Heart left ventricle (tissue), 13 donors: ENCODE results near the gene ATP2B1.

ENCODE experiments used
- POLR2A ChIP-seq, 2 donors: fragments of 450-650 bp; IDR thresholded peaks; one replicate each; pipeline ENCODE4 v1.6.1; 2017; ENCODE audit warnings: antibody characterized with exemption in 2 of 2, mild to moderate bottlenecking in 2 of 2, moderate library complexity in 2 of 2
- TF ChIP-seq, protein P1 (sequence below), 12 donors: fragments of 200-600 bp; sonication (generic) in 4 of 12; IDR thresholded peaks; one replicate each; pipeline versions ENCODE4 v1.5.0 to v1.8.0; 2018 to 2022; ENCODE audit warnings: antibody characterized with exemption in 12 of 12, mild to moderate bottlenecking in 5 of 12
- donor health status: ischemic (EF 13 %, LVEDD 7.1; RV severe dilation, severe dysfunction).
- donor health status: DM: no; HTN: yes; CAD: no.
- donor health status: DM: no; HTN: no; CAD: no.
- donor health status: ischemic (EF 25% LVEDD 6.9; RV normal size, moderate dysfunction).
- donor health status: ischemic (EF 25% LVEDD 5.7; RV mildly dilated, moderate dysfunction).
- donor health status: ischemic (EF 35%, LVEDD 5.7; RV mildly dilated, moderate dysfunction).
- donor health status: nonischemic (EF 11% LVEDD 7.7; RV severe dilation, severe dysfunction).
- donor health status: DM: yes; HTN: yes; CAD: no.
- donor health status: PGD.
- donor health status: ischemic (EF 29% LVEDD 5.4; RV normal size, mild dysfunction).
- donor health status: nonischemic (EF 23%, LVEDD 6.1; RV moderate dilation, normal function).

DNA sequence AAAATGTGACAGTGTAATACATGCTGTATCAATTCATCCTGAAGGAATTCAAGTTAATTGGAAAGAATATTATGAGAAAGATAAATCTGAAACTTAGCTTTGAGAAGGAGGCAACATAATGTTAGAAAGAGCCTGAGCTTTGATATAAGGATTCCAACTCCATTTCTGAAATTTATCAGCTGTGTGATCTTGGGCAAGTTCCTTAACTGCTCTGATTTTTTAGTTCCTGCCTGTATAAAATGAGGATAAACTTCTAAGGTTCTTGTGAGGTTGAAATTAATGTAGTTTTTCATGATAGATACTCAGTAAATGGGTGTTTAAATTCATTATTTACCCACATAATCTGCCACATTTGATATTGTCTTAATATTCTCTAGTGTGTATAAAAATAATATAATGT lies 14.6 kb upstream of the ATP2B1 start:
- TF ChIP-seq, protein P1, sequence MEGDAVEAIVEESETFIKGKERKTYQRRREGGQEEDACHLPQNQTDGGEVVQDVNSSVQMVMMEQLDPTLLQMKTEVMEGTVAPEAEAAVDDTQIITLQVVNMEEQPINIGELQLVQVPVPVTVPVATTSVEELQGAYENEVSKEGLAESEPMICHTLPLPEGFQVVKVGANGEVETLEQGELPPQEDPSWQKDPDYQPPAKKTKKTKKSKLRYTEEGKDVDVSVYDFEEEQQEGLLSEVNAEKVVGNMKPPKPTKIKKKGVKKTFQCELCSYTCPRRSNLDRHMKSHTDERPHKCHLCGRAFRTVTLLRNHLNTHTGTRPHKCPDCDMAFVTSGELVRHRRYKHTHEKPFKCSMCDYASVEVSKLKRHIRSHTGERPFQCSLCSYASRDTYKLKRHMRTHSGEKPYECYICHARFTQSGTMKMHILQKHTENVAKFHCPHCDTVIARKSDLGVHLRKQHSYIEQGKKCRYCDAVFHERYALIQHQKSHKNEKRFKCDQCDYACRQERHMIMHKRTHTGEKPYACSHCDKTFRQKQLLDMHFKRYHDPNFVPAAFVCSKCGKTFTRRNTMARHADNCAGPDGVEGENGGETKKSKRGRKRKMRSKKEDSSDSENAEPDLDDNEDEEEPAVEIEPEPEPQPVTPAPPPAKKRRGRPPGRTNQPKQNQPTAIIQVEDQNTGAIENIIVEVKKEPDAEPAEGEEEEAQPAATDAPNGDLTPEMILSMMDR (IDR thresholded peaks at IDR 0.05) = no peak
- TF ChIP-seq POLR2A (IDR thresholded peaks at IDR 0.05) = no peak
